ENCODE measurements around the gene ARHGAP42.

GRCh38 chr11:100966366-100966765 lies 279.3 kb downstream of the ARHGAP42 start:
- TF ChIP-seq CTCF (IDR thresholded peaks at IDR 0.05), result no peak
- TF ChIP-seq POLR2A (IDR thresholded peaks at IDR 0.05), result no peak
